HG03460 (cell line): ENCODE measurements around the gene TTC29.
"Not testable (repeated sequence)": the region's sequence is repeated elsewhere in the genome, so short reads cannot be mapped to it uniquely, and the experiment has no call there.

Source experiments
- ATAC-seq: cut with Tn5 transposase; IDR thresholded peaks from one replicate; pipeline ENCODE4 v1.9.1; 2021; ENCODE audit not compliant: unreplicated experiment

TTC29 gene

GRCh38 chr4:146883070-146883469 is 62.6 kb downstream of the TTC29 start:
- ATAC-seq = no peak

- ATAC-seq = no peak
Measured at GRCh38 chr4:146857298-146857697, 88.4 kb downstream of the TTC29 start.

- no peak for ATAC-seq
Measured at GRCh38 chr4:146855761-146856160, 89.9 kb downstream of the TTC29 start.

- ATAC-seq = no peak
Measured at GRCh38 chr4:146852360-146852759, 93.3 kb downstream of the TTC29 start.

- ATAC-seq = no peak
Measured at GRCh38 chr4:146847345-146847744, 98.3 kb downstream of the TTC29 start.

- ATAC-seq = no peak
Measured at GRCh38 chr4:146846882-146847281, 98.8 kb downstream of the TTC29 start.

- ATAC-seq = no peak
Measured at GRCh38 chr4:146844761-146845160, 100.9 kb downstream of the TTC29 start.

GRCh38 chr4:146842876-146843275 is 102.8 kb downstream of the TTC29 start:
- no peak for ATAC-seq

GRCh38 chr4:146840731-146841130 is 104.9 kb downstream of the TTC29 start:
- ATAC-seq = no peak

- ATAC-seq = no peak
Measured at GRCh38 chr4:146835096-146835495, 110.6 kb downstream of the TTC29 start.

GRCh38 chr4:146834263-146835034 is 111.2 kb downstream of the TTC29 start:
- no peak for ATAC-seq

GRCh38 chr4:146833530-146833929 is 112.1 kb downstream of the TTC29 start:
- no peak for ATAC-seq

- ATAC-seq = not testable (repeated sequence)
Measured at GRCh38 chr4:146822980-146823379, 122.7 kb downstream of the TTC29 start.

GRCh38 chr4:146814750-146815149 is 130.9 kb downstream of the TTC29 start:
- no peak for ATAC-seq

GRCh38 chr4:146795711-146796110 is 150.0 kb downstream of the TTC29 start:
- ATAC-seq = no peak

GRCh38 chr4:146793727-146794126 is 151.9 kb downstream of the TTC29 start:
- ATAC-seq = no peak

- no peak for ATAC-seq
Measured at GRCh38 chr4:146791439-146791838, 154.2 kb downstream of the TTC29 start.

GRCh38 chr4:146790515-146790914 is 155.1 kb downstream of the TTC29 start:
- no peak for ATAC-seq

- ATAC-seq = no peak
Measured at GRCh38 chr4:146787731-146788130, 157.9 kb downstream of the TTC29 start.

- ATAC-seq = no peak
Measured at GRCh38 chr4:146776691-146777090, 169.0 kb downstream of the TTC29 start.

GRCh38 chr4:146763560-146763959 is 182.1 kb downstream of the TTC29 start:
- no peak for ATAC-seq

- no peak for ATAC-seq
Measured at GRCh38 chr4:146762016-146762415, 183.6 kb downstream of the TTC29 start.

GRCh38 chr4:146742416-146742815 is 203.2 kb downstream of the TTC29 start:
- no peak for ATAC-seq
